PC-9 (cell line): ENCODE data around the gene PAX7. TPM values are rescaled to one million over a fixed set of nuclear protein-coding genes. Genes with fewer than 3 reads are reported as not detected.
A peak's percentile ranks its signal among the peaks of the same experiment; 100 is the strongest.

Source experiments
- BruUV-seq: library from RNA; stranded (reverse); fragments of 400-500 nt; replicated peaks from 2 replicates; lab custom pipeline; 2021; lab: Mats Ljungman, UMichigan
- CTCF ChIA-PET: fragments of 300-600 bp; sonication (Branson Sonifier 250); formaldehyde crosslinking; loops from one replicate; lab custom pipeline; 2022; ENCODE audit warnings: antibody characterized with exemption; lab: Charles Lee
- POLR2A ChIA-PET: fragments of 300-600 bp; sonication (Branson Sonifier 250); formaldehyde crosslinking; loops from one replicate; lab custom pipeline; 2022; ENCODE audit warnings: antibody characterized with exemption; ENCODE audit not compliant: unreplicated experiment; lab: Charles Lee
- DNase-seq, 2 experiments: peaks; one replicate each; pipeline versions ENCODE4 v3.0.0 to v3.0.0-alpha.2; 2015 to 2022; ENCODE audit warnings: mixed read lengths in 1 of 2
- H2AFZ ChIP-seq: fragments of 200-600 bp; sonication (generic); 2 replicates; pipeline ENCODE4 v1.8.1; 2017; ENCODE audit warnings: antibody characterized with exemption
- H3F3A ChIP-seq: fragments of 200-600 bp; sonication (generic); 2 replicates; pipeline ENCODE4 v1.8.1; 2017; ENCODE audit warnings: antibody characterized with exemption, mild to moderate bottlenecking, low read depth; ENCODE audit not compliant: insufficient read depth
- H3K27ac ChIP-seq: fragments of 200-600 bp; sonication (generic); 2 replicates; pipeline ENCODE4 v1.6.1; 2016; ENCODE audit warnings: mixed run types
- H3K27me3 ChIP-seq: fragments of 200-600 bp; sonication (generic); 2 replicates; pipeline ENCODE4 v1.6.1; 2016; ENCODE audit warnings: low read depth, mixed run types; ENCODE audit not compliant: insufficient read depth
- H3K36me3 ChIP-seq: fragments of 200-600 bp; sonication (generic); 2 replicates; pipeline ENCODE4 v1.6.1; 2016; ENCODE audit warnings: low read depth, mixed run types
- H3K4me1 ChIP-seq: fragments of 200-600 bp; sonication (generic); replicated peaks from 2 replicates; pipeline ENCODE4 v1.6.1; 2016; ENCODE audit warnings: mixed run types; ENCODE audit not compliant: insufficient read depth
- H3K4me2 ChIP-seq: fragments of 200-600 bp; sonication (generic); 2 replicates; pipeline ENCODE4 v1.6.1; 2017; ENCODE audit warnings: mixed run types
- H3K4me3 ChIP-seq: fragments of 200-600 bp; sonication (generic); 2 replicates; pipeline ENCODE4 v1.6.1; 2016; ENCODE audit warnings: mixed run types
- H3K79me2 ChIP-seq: fragments of 200-600 bp; sonication (generic); 2 replicates; pipeline ENCODE4 v1.6.1; 2017; ENCODE audit warnings: low read depth, mixed run types
- H3K9me2 ChIP-seq: fragments of 200-600 bp; sonication (generic); 2 replicates; pipeline ENCODE4 v1.8.1; 2017; ENCODE audit warnings: mild to moderate bottlenecking; ENCODE audit not compliant: insufficient read depth
- H3K9me3 ChIP-seq: fragments of 200-600 bp; sonication (generic); 2 replicates; pipeline ENCODE4 v1.8.1; 2016; ENCODE audit warnings: low read depth; ENCODE audit not compliant: insufficient read depth
- H4K20me1 ChIP-seq: fragments of 200-600 bp; sonication (generic); 2 replicates; pipeline ENCODE4 v1.8.1; 2017; ENCODE audit not compliant: insufficient read depth
- CTCF ChIP-seq: fragments of 200-600 bp; sonication (generic); conservative IDR thresholded peaks from 2 replicates; pipeline ENCODE4 v1.6.1; 2017; ENCODE audit warnings: mixed run types, antibody characterized with exemption, mild to moderate bottlenecking, moderate library complexity
- EZH2 ChIP-seq: fragments of 200-600 bp; sonication (generic); IDR thresholded peaks from 2 replicates; pipeline ENCODE4 v1.8.0; 2017; ENCODE audit warnings: antibody characterized with exemption, low read depth
- intact Hi-C: fragments of 100-400 bp; cut with micrococcal nuclease; formaldehyde crosslinking; loops from one replicate; pipeline ENCODE4 v1.10.0; 2022; ENCODE audit not compliant: unreplicated experiment
- total RNA-seq: library from RNA; stranded (reverse); gene quantifications from 2 replicates; pipeline ENCODE4 v1.2.3, GENCODE V29; 2021

PAX7 gene
- total RNA-seq, 1 experiment from 2014 or later = not detected

DNA sequence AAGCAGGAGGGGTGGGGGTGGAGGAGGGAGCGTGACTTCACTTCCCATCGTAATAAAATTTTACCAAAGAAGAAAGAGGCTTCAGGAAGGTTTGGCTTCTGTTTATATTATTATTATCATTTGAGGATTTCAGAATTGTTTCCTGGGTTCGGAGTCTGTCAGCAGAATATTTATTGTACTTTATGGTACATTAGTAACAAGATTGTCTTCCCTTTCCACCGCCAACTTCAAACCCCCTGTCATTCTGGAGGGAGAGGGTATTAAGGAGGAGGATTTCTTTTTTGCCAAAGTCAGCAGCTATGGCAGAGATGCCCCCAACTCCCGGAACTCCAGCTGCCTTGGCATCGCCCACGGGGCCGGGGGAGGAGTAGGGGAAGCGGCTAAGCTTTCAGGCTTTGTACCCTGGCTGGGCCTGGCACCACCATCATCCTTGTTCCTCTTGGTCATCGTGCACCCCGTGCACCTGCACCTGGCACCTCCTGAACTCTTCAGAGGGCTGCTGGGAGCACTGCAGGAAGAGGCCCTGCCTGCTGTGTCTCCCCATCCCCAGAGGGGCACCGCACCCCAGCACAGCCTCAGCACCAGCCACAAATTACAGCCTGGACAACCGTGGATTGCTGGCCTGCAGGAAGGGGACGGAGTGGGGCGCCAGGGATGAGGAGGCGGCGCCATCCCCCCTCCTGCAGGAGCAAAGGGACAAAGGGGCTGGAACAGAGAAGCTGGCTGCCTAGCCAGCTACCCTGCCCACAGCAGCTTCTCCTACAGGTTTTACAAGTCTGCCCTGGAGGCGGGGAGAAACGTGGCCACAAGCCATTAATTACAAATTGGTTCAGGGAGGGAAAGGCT, 24.0 kb upstream of the PAX7 start:
- Histone ChIP-seq H3K27ac (peak overlapping the region; percentile 25), H3K4me3 (no peak overlapping the region), H3K4me1 (peaks cover 15% of the 10 kb centered on the region), H2AFZ (no peak overlapping the region), H4K20me1 (no peaks in the 10 kb centered on the region), H3K9me2 (no peaks in the 10 kb centered on the region), H3K4me2 (peak overlapping the region; percentile 50), H3K9me3 (no peaks in the 10 kb centered on the region), H3K79me2 (no peaks in the 10 kb centered on the region), H3K27me3 (no peaks in the 10 kb centered on the region), H3F3A (no peaks in the 10 kb centered on the region), H3K36me3 (no peaks in the 10 kb centered on the region)
- peak in 1 of 2 experiments; percentile 25 for DNase-seq
- CTCF ChIA-PET = interaction anchor here (0.6 kb wide), 1 partner anchor 12 kb away, joined by 4 read pairs; no protein-coding TSS in a partner anchor
- intact Hi-C loops = no loop called here
- POLR2A ChIA-PET = no interaction called here
- no TSS peak for BruUV-seq
- no peak for TF ChIP-seq CTCF
- TF ChIP-seq EZH2 = no peak

DNA sequence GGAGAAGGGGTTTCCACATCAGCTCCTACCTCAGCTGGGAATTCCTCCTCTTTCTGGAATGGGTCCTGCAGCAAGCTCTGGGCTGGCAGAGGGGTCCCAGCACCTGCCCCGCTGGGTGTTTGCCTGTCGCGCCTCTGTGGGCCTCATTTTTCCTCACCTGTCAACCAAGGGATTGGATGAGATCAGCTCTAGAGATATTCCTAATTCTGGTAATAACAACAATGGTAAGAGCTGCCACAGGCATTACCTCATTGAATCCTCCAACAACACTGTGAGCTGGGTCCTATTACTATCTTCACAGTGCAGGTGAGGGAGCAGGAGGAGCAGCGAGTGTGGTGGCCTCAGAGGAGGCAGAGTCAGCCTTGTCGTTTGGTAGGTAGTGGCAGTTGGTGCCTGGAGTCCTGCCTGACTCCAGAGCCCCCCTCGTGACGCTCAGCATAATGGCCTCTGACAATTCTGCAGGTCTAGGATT, 23.3 kb upstream of the PAX7 start:
- no peaks in the 10 kb centered on the region for H3F3A ChIP-seq
- H2AFZ ChIP-seq = no peak overlapping the region
- H3K4me2 ChIP-seq = peak overlapping the region; percentile 50
- peak overlapping the region; percentile 25 for H3K27ac ChIP-seq
- TF ChIP-seq CTCF (no peak), EZH2 (no peak)
- H3K36me3 ChIP-seq = no peaks in the 10 kb centered on the region
- H3K4me1 ChIP-seq = peaks cover 15% of the 10 kb centered on the region
- no TSS peak for BruUV-seq
- H3K27me3 ChIP-seq = no peaks in the 10 kb centered on the region
- ChIA-PET POLR2A (no interaction called here), CTCF (interaction anchor here (0.6 kb wide), 2 partner anchors 11 to 344 kb away, joined by 3 to 4 read pairs; no protein-coding TSS in a partner anchor)
- H3K9me2 ChIP-seq = no peaks in the 10 kb centered on the region
- no peaks in the 10 kb centered on the region for H3K9me3 ChIP-seq
- no peaks in the 10 kb centered on the region for H3K79me2 ChIP-seq
- intact Hi-C loops = no loop called here
- H3K4me3 ChIP-seq = no peak overlapping the region
- H4K20me1 ChIP-seq = no peaks in the 10 kb centered on the region
- peak in 1 of 2 experiments; percentile 46 for DNase-seq

GRCh38 chr1:18608534-18608933, 22.1 kb upstream of the PAX7 start:
- Histone ChIP-seq H2AFZ (no peak overlapping the region), H4K20me1 (no peaks in the 10 kb centered on the region), H3K79me2 (no peaks in the 10 kb centered on the region), H3K27ac (no peak overlapping the region), H3K4me3 (no peak overlapping the region), H3K36me3 (no peaks in the 10 kb centered on the region), H3K9me3 (no peaks in the 10 kb centered on the region), H3K4me1 (peaks cover 15% of the 10 kb centered on the region), H3K27me3 (no peaks in the 10 kb centered on the region), H3K9me2 (no peaks in the 10 kb centered on the region), H3K4me2 (no peak overlapping the region), H3F3A (no peaks in the 10 kb centered on the region)
- BruUV-seq = no TSS peak
- DNase-seq = no peak
- ChIA-PET CTCF (no interaction called here), POLR2A (no interaction called here)
- TF ChIP-seq CTCF (no peak; the same call in 1 of the 2 replicates), EZH2 (no peak)
- intact Hi-C loops = no loop called here
